Aorta (tissue), 5 donors: Measurements from ENCODE around the gene CDC42BPG. TPM values are rescaled to one million over a fixed set of nuclear protein-coding genes. Genes with fewer than 3 reads are reported as not detected.

ENCODE experiments used
- ATAC-seq: fragments of 200-7000 bp; cut with Tn5 transposase; one replicate; pipeline ENCODE4 v1.9.1; 2022; ENCODE audit warnings: moderate library complexity; ENCODE audit not compliant: low FRiP score
- DNase-seq, 2 donors: peaks; one replicate each; pipeline ENCODE4 v3.0.0-alpha.2; 2020
- H3K27ac ChIP-seq, 2 donors: one replicate each; pipeline ENCODE4 v1.5.1; 2013; ENCODE audit warnings: low read length in 2 of 2, mild to moderate bottlenecking in 2 of 2, moderate library complexity in 2 of 2, control low read depth in 1 of 2, inconsistent platforms in 1 of 2, low read depth in 1 of 2
- H3K27me3 ChIP-seq, 2 donors: one replicate each; pipeline ENCODE4 v1.6.1; 2013; ENCODE audit warnings: control low read depth in 1 of 2, low read length in 1 of 2, mild to moderate bottlenecking in 1 of 2, moderate library complexity in 1 of 2; ENCODE audit not compliant: insufficient read depth in 2 of 2, control insufficient read depth in 1 of 2
- H3K36me3 ChIP-seq, 2 donors: one replicate each; pipeline ENCODE4 v1.6.1; 2013; ENCODE audit warnings: control low read depth in 1 of 2, low read length in 1 of 2, mild to moderate bottlenecking in 1 of 2; ENCODE audit not compliant: insufficient read depth in 2 of 2, control insufficient read depth in 1 of 2
- H3K4me1 ChIP-seq, 2 donors: one replicate each; pipeline ENCODE4 v1.6.1; 2013; ENCODE audit warnings: low read length in 2 of 2, control low read depth in 1 of 2, mild to moderate bottlenecking in 1 of 2, moderate library complexity in 1 of 2; ENCODE audit not compliant: insufficient read depth in 2 of 2, control insufficient read depth in 1 of 2
- H3K4me3 ChIP-seq, 2 donors: one replicate each; pipeline ENCODE4 v1.5.1; 2013; ENCODE audit warnings: low read length in 2 of 2, control low read depth in 1 of 2, mild to moderate bottlenecking in 1 of 2
- H3K9me3 ChIP-seq: one replicate; pipeline ENCODE4 v1.6.1; 2013; ENCODE audit warnings: mild to moderate bottlenecking, low read length; ENCODE audit not compliant: control insufficient read depth
- WGBS, 2 donors: extraction: QIAGEN DNeasy Blood & Tissue Kit; methylation state at CpG; one replicate each; pipeline ENCODE4 v1.1.7; 2013; 5-methylcytosine and 5-hydroxymethylcytosine counted together
- intact Hi-C, 2 donors: fragments of 100-400 bp; cut with DNase I; formaldehyde crosslinking; loops; one replicate each; pipeline versions ENCODE4 v1.14.2 to v1.15.0; 2022
- polyA plus RNA-seq, 2 donors: library from polyadenylated mRNA; stranded (reverse); fragments of 200-250 nt; gene quantifications; one replicate each; pipeline ENCODE4 v1.2.3, GENCODE V29; 2013
- total RNA-seq, 2 donors: library from RNA; stranded (reverse); fragmentation: NEBNext Ultra II Directional; extraction: Animal tissue kit (Norgen Biotek cat#: 25700); gene quantifications; one replicate each; pipeline ENCODE4 v1.2.1, GENCODE V29; 2021
- donor health status: healthy with polysubstance abuse.
- donor health status: Bipolar disorder and iron deficiency.
- donor health status: DM: no; HTN: no; CAD: no.
- donor health status: DM: no; HTN: no; CAD: no.
- donor health status: DM: yes; HTN: yes; CAD: no.

The CDC42BPG gene
- total and polyA plus RNA-seq, 4 donors, result 0.29 to 6.0 (median 0.86) TPM

GRCh38 chr11:64796047-64796756 lies 48.3 kb downstream of the CDC42BPG start:
- ATAC-seq, result no peak
- Histone ChIP-seq H3K4me3 (no peak overlapping the region), H3K27me3 (no peaks in the 10 kb centered on the region), H3K36me3 (no peaks in the 10 kb centered on the region), H3K27ac (no peak overlapping the region), H3K9me3 (no peaks in the 10 kb centered on the region), H3K4me1 (no peaks in the 10 kb centered on the region)
- peak in 1 of 2 donors; percentile 74 for DNase-seq
- intact Hi-C loops, result no loop called here
- 76 to 83% methylated on average over 19 of the region's 19 CpGs for WGBS, 2 donors

- H3K4me1 ChIP-seq, result no peaks in the 10 kb centered on the region
- DNase-seq (no peak), ATAC-seq (no peak)
- intact Hi-C loops, result no loop called here
- 92 to 97% methylated on average over 10 of the region's 10 CpGs for WGBS, 2 donors
- no peak overlapping the region for H3K27ac ChIP-seq
- peaks cover 0 to 3% of the 10 kb centered on the region in 2 donors for H3K36me3 ChIP-seq
- H3K27me3 ChIP-seq, result no peaks in the 10 kb centered on the region
- no peak overlapping the region for H3K4me3 ChIP-seq
- no peaks in the 10 kb centered on the region for H3K9me3 ChIP-seq
These were observed 49.9 kb downstream of the CDC42BPG start for GRCh38 chr11:64794526-64794925.

- no peak for ATAC-seq
- 69 to 72% methylated on average over 11 of the region's 11 CpGs for WGBS, 2 donors
- Histone ChIP-seq H3K27ac (no peak overlapping the region), H3K27me3 (no peaks in the 10 kb centered on the region), H3K36me3 (peaks cover 0 to 3% of the 10 kb centered on the region in 2 donors), H3K4me1 (no peaks in the 10 kb centered on the region), H3K4me3 (no peak overlapping the region), H3K9me3 (no peaks in the 10 kb centered on the region)
- intact Hi-C loops, result no loop called here
- peak in 1 of 2 donors; percentile 66 for DNase-seq
These were observed 50.9 kb downstream of the CDC42BPG start for GRCh38 chr11:64793271-64794160.

- Histone ChIP-seq H3K27ac (no peak overlapping the region), H3K9me3 (no peaks in the 10 kb centered on the region), H3K4me3 (no peak overlapping the region), H3K27me3 (no peaks in the 10 kb centered on the region), H3K4me1 (no peaks in the 10 kb centered on the region), H3K36me3 (peaks cover 0 to 3% of the 10 kb centered on the region in 2 donors)
- ATAC-seq, result no peak
- intact Hi-C loops, result no loop called here
- no peak for DNase-seq
- WGBS, 2 donors, result 88 to 91% methylated on average over 4 of the region's 4 CpGs
These were observed 52.0 kb downstream of the CDC42BPG start for GRCh38 chr11:64792482-64792881.

DNA sequence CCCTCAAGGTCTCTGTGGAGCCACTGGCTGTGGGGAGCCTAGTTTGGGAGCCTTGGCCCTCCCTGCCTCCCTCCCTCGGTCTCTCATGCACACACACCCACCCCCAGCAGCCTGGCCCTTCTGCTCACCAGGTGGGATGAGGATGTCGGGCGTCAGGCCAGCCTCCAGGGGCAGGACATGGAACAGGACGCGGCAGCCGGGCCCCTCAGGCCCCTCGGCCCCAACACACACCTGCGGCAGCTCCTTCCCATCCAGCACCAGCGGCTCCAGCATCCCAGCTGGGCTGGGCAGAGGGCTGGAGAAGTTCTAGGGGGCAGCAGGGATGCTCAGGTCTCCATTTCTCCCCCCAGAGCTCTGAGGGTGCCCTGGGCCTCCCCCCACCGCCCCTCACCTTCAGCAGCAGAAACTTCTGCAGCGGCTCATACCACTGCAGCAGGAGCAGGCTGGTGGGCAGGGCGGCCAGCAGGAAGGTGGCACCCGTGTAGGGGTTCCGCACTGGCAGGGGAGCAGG lies 52.6 kb downstream of the CDC42BPG start:
- H3K27ac ChIP-seq, result no peak overlapping the region
- intact Hi-C loops, result no loop called here
- H3K27me3 ChIP-seq, result no peaks in the 10 kb centered on the region
- no peak overlapping the region for H3K4me3 ChIP-seq
- WGBS, 2 donors, result 94% methylated on average over 14 of the region's 14 CpGs
- ATAC-seq (no peak), DNase-seq (peak in 1 of 2 donors; percentile 52)
- no peaks in the 10 kb centered on the region for H3K9me3 ChIP-seq
- H3K36me3 ChIP-seq, result peaks cover 0 to 3% of the 10 kb centered on the region in 2 donors
- no peaks in the 10 kb centered on the region for H3K4me1 ChIP-seq

- Histone ChIP-seq H3K27me3 (no peaks in the 10 kb centered on the region), H3K27ac (no peak overlapping the region), H3K9me3 (no peaks in the 10 kb centered on the region), H3K4me1 (no peaks in the 10 kb centered on the region), H3K36me3 (peaks cover 0 to 3% of the 10 kb centered on the region in 2 donors), H3K4me3 (no peak overlapping the region)
- DNase-seq (peak in 1 of 2 donors; percentile 51), ATAC-seq (no peak)
- 87 to 90% methylated on average over 25 of the region's 25 CpGs for WGBS, 2 donors
- intact Hi-C loops, result no loop called here
These were observed 54.0 kb downstream of the CDC42BPG start for GRCh38 chr11:64790205-64791095.

DNA sequence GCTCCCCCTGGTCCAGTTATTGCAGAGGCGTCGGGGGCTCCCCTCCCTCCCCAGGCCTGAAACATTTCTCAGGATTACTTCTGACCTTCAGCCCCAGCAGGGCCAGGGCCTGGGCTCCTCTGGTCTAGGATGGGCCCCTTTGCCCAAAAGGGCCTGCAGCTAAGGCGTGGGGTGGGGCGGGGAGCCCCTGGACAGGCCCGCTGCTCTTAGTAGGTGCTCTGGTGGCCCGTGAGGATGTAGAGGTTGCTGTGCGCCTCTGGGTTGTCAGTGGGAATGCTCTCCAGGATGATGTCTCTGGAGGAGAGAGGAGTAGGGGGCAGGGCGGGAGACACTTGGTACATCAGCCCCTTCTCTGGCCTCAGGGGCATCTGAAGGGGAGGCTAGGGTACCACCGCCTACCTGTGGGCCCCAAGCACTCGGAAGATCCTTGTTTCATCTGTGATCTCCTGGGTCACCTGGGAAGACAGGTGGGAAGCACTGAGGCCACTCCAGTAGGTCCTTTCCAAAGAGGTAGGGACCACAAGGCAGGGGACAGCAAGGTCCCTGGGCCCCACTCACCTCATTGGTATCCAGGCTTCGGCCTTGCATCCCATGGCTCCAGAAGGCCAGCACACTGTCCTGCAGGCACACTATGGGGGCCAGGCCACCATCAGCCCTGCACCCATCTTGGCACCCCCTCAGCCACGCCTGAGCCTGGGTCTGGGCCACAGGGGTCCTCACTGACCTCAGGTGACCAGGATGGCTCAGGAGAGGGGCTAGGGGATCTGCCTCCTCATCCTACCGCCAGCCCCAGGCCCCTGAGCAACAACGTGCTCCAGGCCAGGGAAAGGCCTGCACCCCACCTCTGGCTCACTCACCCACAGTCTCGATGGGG lies 54.9 kb downstream of the CDC42BPG start:
- no peak for ATAC-seq
- H3K36me3 ChIP-seq, result peaks cover 0 to 3% of the 10 kb centered on the region in 2 donors
- WGBS, 2 donors, result 91 to 94% methylated on average over 15 of the region's 15 CpGs

More for the DNA sequence above, 54.9 kb downstream of the CDC42BPG start:
- H3K9me3 ChIP-seq, result no peaks in the 10 kb centered on the region
- H3K4me3 ChIP-seq, result no peak overlapping the region
- H3K27me3 ChIP-seq, result no peaks in the 10 kb centered on the region
- peak in 1 of 2 donors; percentile 67 for DNase-seq
- H3K4me1 ChIP-seq, result no peaks in the 10 kb centered on the region
- intact Hi-C loops, result no loop called here
- no peak overlapping the region for H3K27ac ChIP-seq
